ENCODE measurements around the gene MISFA. TPM values are rescaled to one million over a fixed set of nuclear protein-coding genes. Genes with fewer than 3 reads are reported as not detected.
"Not testable (repeated sequence)": the region's sequence is repeated elsewhere in the genome, so short reads cannot be mapped to it uniquely, and the experiment has no call there.

Gene MISFA
- total RNA-seq, 2 donors from 2014 or later, result 0.82 to 7.3 TPM

GRCh38 chr11:18588297-18589252, 11.0 kb upstream of the MISFA start, which contains the start of gene UEVLD:
Gene UEVLD (minus strand): TSS chr11:18588734. CDS start chr11:18588654, 80 bp downstream.
- 2% methylated on average over 47 of the region's 50 CpGs for WGBS
- H3K4me1 ChIP-seq (replicated peaks), result no peaks in the 10 kb centered on the region
- intact Hi-C loops (cut with DNase I), result loop anchor here (5.0 kb wide), 1 partner anchor 144 kb away; no protein-coding TSS in a partner anchor

GRCh38 chr11:18590571-18590970, 9.0 kb upstream of the MISFA start:
- Histone ChIP-seq H3K27ac (no peak overlapping the region), H3K9me3 (no peaks in the 10 kb centered on the region), H3K4me3 (no peak overlapping the region), H3K27me3 (replicated peaks; ENCODE audit: insufficient read depth) (no peaks in the 10 kb centered on the region), H3K4me1 (replicated peaks) (no peaks in the 10 kb centered on the region), H3K36me3 (no peaks in the 10 kb centered on the region)
- no peak for TF ChIP-seq POLR2AphosphoS5 (IDR thresholded peaks at IDR 0.05)
- TF ChIP-seq, protein P1, sequence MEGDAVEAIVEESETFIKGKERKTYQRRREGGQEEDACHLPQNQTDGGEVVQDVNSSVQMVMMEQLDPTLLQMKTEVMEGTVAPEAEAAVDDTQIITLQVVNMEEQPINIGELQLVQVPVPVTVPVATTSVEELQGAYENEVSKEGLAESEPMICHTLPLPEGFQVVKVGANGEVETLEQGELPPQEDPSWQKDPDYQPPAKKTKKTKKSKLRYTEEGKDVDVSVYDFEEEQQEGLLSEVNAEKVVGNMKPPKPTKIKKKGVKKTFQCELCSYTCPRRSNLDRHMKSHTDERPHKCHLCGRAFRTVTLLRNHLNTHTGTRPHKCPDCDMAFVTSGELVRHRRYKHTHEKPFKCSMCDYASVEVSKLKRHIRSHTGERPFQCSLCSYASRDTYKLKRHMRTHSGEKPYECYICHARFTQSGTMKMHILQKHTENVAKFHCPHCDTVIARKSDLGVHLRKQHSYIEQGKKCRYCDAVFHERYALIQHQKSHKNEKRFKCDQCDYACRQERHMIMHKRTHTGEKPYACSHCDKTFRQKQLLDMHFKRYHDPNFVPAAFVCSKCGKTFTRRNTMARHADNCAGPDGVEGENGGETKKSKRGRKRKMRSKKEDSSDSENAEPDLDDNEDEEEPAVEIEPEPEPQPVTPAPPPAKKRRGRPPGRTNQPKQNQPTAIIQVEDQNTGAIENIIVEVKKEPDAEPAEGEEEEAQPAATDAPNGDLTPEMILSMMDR (IDR thresholded peaks at IDR 0.05), result no peak
- no peak for TF ChIP-seq POLR2A (IDR thresholded peaks at IDR 0.05)
- intact Hi-C loops (cut with DNase I), result no loop called here
- DNase-seq (ENCODE audit: low spot score), result no peak
- WGBS, result 63% methylated on average over 2 of the region's 2 CpGs

More at GRCh38 chr11:18588297-18589252, 11.0 kb upstream of the MISFA start, which contains the start of gene UEVLD:
- H3K9me3 ChIP-seq, result no peaks in the 10 kb centered on the region
- peak within 1 kb of the TSS; percentile 62 to 77 for H3K4me3 ChIP-seq
- H3K27ac ChIP-seq, result peak within 1 kb of the TSS; percentile 73 to 77
- no peaks in the 10 kb centered on the region for H3K27me3 ChIP-seq (replicated peaks; ENCODE audit: insufficient read depth)
- no peaks in the 10 kb centered on the region for H3K36me3 ChIP-seq
- TF ChIP-seq POLR2AphosphoS5 (IDR thresholded peaks at IDR 0.05) (peak; percentile 95), POLR2A (IDR thresholded peaks at IDR 0.05) (peak; percentile 55)
- TF ChIP-seq, protein P1 (IDR thresholded peaks at IDR 0.05), result peak in 1 of 4 experiments; percentile 19
- DNase-seq (ENCODE audit: low spot score), result peak; percentile 85

- H3K27ac ChIP-seq; H3K27me3 ChIP-seq (replicated peaks; ENCODE audit: insufficient read depth); H3K4me3 ChIP-seq; H3K36me3 ChIP-seq; DNase-seq (ENCODE audit: low spot score); H3K9me3 ChIP-seq; intact Hi-C loops (cut with DNase I); H3K4me1 ChIP-seq (replicated peaks): not testable (repeated sequence)
- 79% methylated on average over 5 of the region's 5 CpGs for WGBS
Observed at GRCh38 chr11:18594088-18594487, 5.5 kb upstream of the MISFA start.

- DNase-seq (ENCODE audit: low spot score), result no peak
- no peaks in the 10 kb centered on the region for H3K4me1 ChIP-seq (replicated peaks)
- 79% methylated on average over 5 of the region's 5 CpGs for WGBS
- intact Hi-C loops (cut with DNase I), result no loop called here
- no peak overlapping the region for H3K4me3 ChIP-seq
- TF ChIP-seq, protein P1 (IDR thresholded peaks at IDR 0.05), result no peak
- no peaks in the 10 kb centered on the region for H3K27me3 ChIP-seq (replicated peaks; ENCODE audit: insufficient read depth)
- no peaks in the 10 kb centered on the region for H3K36me3 ChIP-seq
- H3K27ac ChIP-seq, result no peak overlapping the region
- H3K9me3 ChIP-seq, result no peaks in the 10 kb centered on the region
Observed at GRCh38 chr11:18594999-18595749, 4.4 kb upstream of the MISFA start.

DNA sequence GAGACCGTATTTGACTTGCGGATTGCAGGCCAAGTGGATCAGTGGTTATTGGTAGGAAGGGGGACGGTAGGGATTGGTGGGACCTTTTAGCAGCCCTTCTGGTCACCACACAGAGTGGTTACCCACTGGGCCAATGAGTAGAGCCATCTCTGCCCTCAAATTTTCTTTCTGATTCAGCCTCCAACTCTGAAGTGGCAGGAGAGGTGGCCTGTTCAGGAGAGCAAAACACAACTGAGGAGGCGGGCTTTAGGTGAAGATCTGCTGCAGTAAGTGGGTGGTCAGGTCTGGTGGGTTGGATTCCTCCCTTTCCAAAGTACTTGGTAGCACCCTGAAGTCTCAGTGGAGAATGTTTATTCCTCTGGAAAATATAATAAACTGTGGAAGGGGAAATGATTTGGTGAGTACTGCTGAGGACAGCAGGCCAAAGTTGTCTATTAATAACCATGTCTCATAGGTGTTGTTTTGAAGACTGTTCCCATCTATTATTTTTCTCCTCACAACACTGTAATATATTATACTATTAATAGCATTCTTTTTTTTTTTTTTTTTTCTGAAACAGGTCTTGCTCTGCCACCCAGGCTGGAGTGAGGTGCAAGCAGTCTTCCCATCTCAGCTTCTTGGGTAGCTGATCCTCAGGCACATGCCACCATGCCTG, 1.5 kb downstream of the MISFA start:
- Histone ChIP-seq H3K9me3 (no peaks in the 10 kb centered on the region), H3K4me3 (no peak overlapping the region), H3K27ac (no peak overlapping the region), H3K4me1 (replicated peaks) (no peaks in the 10 kb centered on the region), H3K36me3 (no peaks in the 10 kb centered on the region), H3K27me3 (replicated peaks; ENCODE audit: insufficient read depth) (no peaks in the 10 kb centered on the region)
- 94% methylated on average over 4 of the region's 4 CpGs for WGBS
- intact Hi-C loops (cut with DNase I), result no loop called here
- DNase-seq (ENCODE audit: low spot score), result no peak
- TF ChIP-seq, protein P1 (IDR thresholded peaks at IDR 0.05), result no peak
- TF ChIP-seq POLR2A (IDR thresholded peaks at IDR 0.05), result no peak
- no peak for TF ChIP-seq POLR2AphosphoS5 (IDR thresholded peaks at IDR 0.05)

All from prostate gland (tissue), 2 donors.